ENCODE results near the gene ZNF444.

ZNF444 gene

GRCh38 chr19:56114051-56114777 lies 26.9 kb upstream of the ZNF444 start:
- no peaks in the 10 kb centered on the region for H3K9me3 Mint-ChIP-seq (ENCODE audit: low read depth)
- no peaks in the 10 kb centered on the region for H3K27me3 Mint-ChIP-seq
- H3K4me1 Mint-ChIP-seq (ENCODE audit: low read depth), result peaks cover 55% of the 10 kb centered on the region
- no peaks in the 10 kb centered on the region for H3K36me3 Mint-ChIP-seq
- H3K27ac Mint-ChIP-seq, result no peak overlapping the region
- no peak overlapping the region for H3K4me3 Mint-ChIP-seq

- peak overlapping the region; percentile 50 for H3K27ac Mint-ChIP-seq
- H3K4me3 Mint-ChIP-seq, result no peak overlapping the region
- H3K4me1 Mint-ChIP-seq (ENCODE audit: low read depth), result peaks cover 57% of the 10 kb centered on the region
- no peaks in the 10 kb centered on the region for H3K36me3 Mint-ChIP-seq
- no peaks in the 10 kb centered on the region for H3K27me3 Mint-ChIP-seq
- no peaks in the 10 kb centered on the region for H3K9me3 Mint-ChIP-seq (ENCODE audit: low read depth)
Observed at GRCh38 chr19:56114778-56115110, 26.3 kb upstream of the ZNF444 start.

GRCh38 chr19:56115490-56115889 lies 25.6 kb upstream of the ZNF444 start:
- Mint-ChIP-seq H3K4me1 (ENCODE audit: low read depth) (peaks cover 51% of the 10 kb centered on the region), H3K4me3 (no peak overlapping the region), H3K27me3 (no peaks in the 10 kb centered on the region), H3K27ac (peak overlapping the region; percentile 28), H3K9me3 (ENCODE audit: low read depth) (no peaks in the 10 kb centered on the region), H3K36me3 (no peaks in the 10 kb centered on the region)

- Mint-ChIP-seq H3K9me3 (ENCODE audit: low read depth) (no peaks in the 10 kb centered on the region), H3K36me3 (no peaks in the 10 kb centered on the region), H3K4me3 (peak overlapping the region; percentile 28), H3K27me3 (no peaks in the 10 kb centered on the region), H3K4me1 (ENCODE audit: low read depth) (peaks cover 49% of the 10 kb centered on the region), H3K27ac (peak overlapping the region; percentile 16)
Observed at GRCh38 chr19:56116606-56117005, 24.5 kb upstream of the ZNF444 start.

- Mint-ChIP-seq H3K4me3 (peak overlapping the region; percentile 30), H3K27ac (no peak overlapping the region), H3K27me3 (no peaks in the 10 kb centered on the region), H3K9me3 (ENCODE audit: low read depth) (no peaks in the 10 kb centered on the region), H3K36me3 (no peaks in the 10 kb centered on the region), H3K4me1 (ENCODE audit: low read depth) (peaks cover 50% of the 10 kb centered on the region)
Observed at GRCh38 chr19:56117376-56117884, 23.7 kb upstream of the ZNF444 start.

GRCh38 chr19:56117889-56118288 lies 23.2 kb upstream of the ZNF444 start:
- peaks cover 47% of the 10 kb centered on the region for H3K4me1 Mint-ChIP-seq (ENCODE audit: low read depth)
- peak overlapping the region; percentile 30 for H3K4me3 Mint-ChIP-seq
- H3K9me3 Mint-ChIP-seq (ENCODE audit: low read depth), result no peaks in the 10 kb centered on the region
- no peaks in the 10 kb centered on the region for H3K36me3 Mint-ChIP-seq
- no peaks in the 10 kb centered on the region for H3K27me3 Mint-ChIP-seq
- no peak overlapping the region for H3K27ac Mint-ChIP-seq

- Mint-ChIP-seq H3K9me3 (ENCODE audit: low read depth) (no peaks in the 10 kb centered on the region), H3K36me3 (no peaks in the 10 kb centered on the region), H3K4me3 (peak overlapping the region; percentile 88), H3K4me1 (ENCODE audit: low read depth) (peaks cover 40% of the 10 kb centered on the region), H3K27ac (peak overlapping the region; percentile 94), H3K27me3 (no peaks in the 10 kb centered on the region)
Observed at GRCh38 chr19:56118666-56119581, 22.2 kb upstream of the ZNF444 start.

- Mint-ChIP-seq H3K4me3 (peak overlapping the region; percentile 88), H3K36me3 (no peaks in the 10 kb centered on the region), H3K27ac (peak overlapping the region; percentile 94), H3K9me3 (ENCODE audit: low read depth) (no peaks in the 10 kb centered on the region), H3K27me3 (no peaks in the 10 kb centered on the region), H3K4me1 (ENCODE audit: low read depth) (peaks cover 39% of the 10 kb centered on the region)
Observed at GRCh38 chr19:56119582-56119978, 21.5 kb upstream of the ZNF444 start.

- H3K27me3 Mint-ChIP-seq, result no peaks in the 10 kb centered on the region
- no peaks in the 10 kb centered on the region for H3K36me3 Mint-ChIP-seq
- H3K27ac Mint-ChIP-seq, result peak overlapping the region; percentile 94
- no peaks in the 10 kb centered on the region for H3K9me3 Mint-ChIP-seq (ENCODE audit: low read depth)
- H3K4me1 Mint-ChIP-seq (ENCODE audit: low read depth), result peaks cover 37% of the 10 kb centered on the region
- peak overlapping the region; percentile 88 for H3K4me3 Mint-ChIP-seq
Observed at GRCh38 chr19:56120002-56120370, 21.1 kb upstream of the ZNF444 start.

- peaks cover 36% of the 10 kb centered on the region for H3K4me1 Mint-ChIP-seq (ENCODE audit: low read depth)
- no peaks in the 10 kb centered on the region for H3K9me3 Mint-ChIP-seq (ENCODE audit: low read depth)
- peak overlapping the region; percentile 94 for H3K27ac Mint-ChIP-seq
- no peaks in the 10 kb centered on the region for H3K36me3 Mint-ChIP-seq
- peak overlapping the region; percentile 88 for H3K4me3 Mint-ChIP-seq
- no peaks in the 10 kb centered on the region for H3K27me3 Mint-ChIP-seq
Observed at GRCh38 chr19:56120371-56121179, 20.5 kb upstream of the ZNF444 start.

- Mint-ChIP-seq H3K27me3 (no peaks in the 10 kb centered on the region), H3K4me3 (peak within 1 kb of the TSS; percentile 88), H3K9me3 (ENCODE audit: low read depth) (no peaks in the 10 kb centered on the region), H3K27ac (peak within 1 kb of the TSS; percentile 94), H3K4me1 (ENCODE audit: low read depth) (peaks cover 34% of the 10 kb centered on the region), H3K36me3 (no peaks in the 10 kb centered on the region)
Observed at GRCh38 chr19:56121180-56122167, 19.6 kb upstream of the ZNF444 start, which contains the start of gene ZNF787. Gene ZNF787 (minus strand): TSS chr19:56121295. CDS start chr19:56103217, 18,078 bp downstream.

- Mint-ChIP-seq H3K27me3 (no peaks in the 10 kb centered on the region), H3K27ac (no peak overlapping the region), H3K4me1 (ENCODE audit: low read depth) (peaks cover 23% of the 10 kb centered on the region), H3K4me3 (no peak overlapping the region), H3K9me3 (ENCODE audit: low read depth) (no peaks in the 10 kb centered on the region), H3K36me3 (no peaks in the 10 kb centered on the region)
Observed at GRCh38 chr19:56123266-56123891, 17.7 kb upstream of the ZNF444 start.

- H3K27ac Mint-ChIP-seq, result no peak overlapping the region
- no peaks in the 10 kb centered on the region for H3K27me3 Mint-ChIP-seq
- H3K4me1 Mint-ChIP-seq (ENCODE audit: low read depth), result peaks cover 15% of the 10 kb centered on the region
- H3K36me3 Mint-ChIP-seq, result no peaks in the 10 kb centered on the region
- H3K4me3 Mint-ChIP-seq, result no peak overlapping the region
- H3K9me3 Mint-ChIP-seq (ENCODE audit: low read depth), result no peaks in the 10 kb centered on the region
Observed at GRCh38 chr19:56124578-56124977, 16.5 kb upstream of the ZNF444 start.

Data from activated naive CD8-positive, alpha-beta T cell (primary cell).